ENCODE data around the gene IFNK. TPM values are rescaled to one million over a fixed set of nuclear protein-coding genes. Genes with fewer than 3 reads are reported as not detected.
"Not testable (repeated sequence)": the region's sequence is repeated elsewhere in the genome, so short reads cannot be mapped to it uniquely, and the experiment has no call there.

The IFNK gene
- total RNA-seq, 2 donors from 2014 or later: not detected

DNA sequence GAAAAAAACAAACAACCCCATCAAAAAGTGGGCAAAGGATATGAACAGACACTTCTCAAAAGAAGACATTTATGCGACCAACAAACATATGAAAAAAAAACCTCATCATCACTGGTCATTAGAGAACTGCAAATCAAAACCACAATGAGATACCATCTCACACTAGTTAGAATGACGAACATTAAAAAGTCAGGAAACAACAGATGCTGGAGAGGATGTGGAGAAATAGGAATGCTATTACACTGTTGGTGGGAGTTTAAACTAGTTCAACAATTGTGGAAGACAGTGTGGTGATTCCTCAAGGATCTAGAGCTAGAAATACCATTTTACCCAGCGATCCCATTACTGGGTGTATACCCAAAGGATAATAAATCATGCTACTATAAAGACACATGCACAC is 23.2 kb upstream of the IFNK start:
- not testable (repeated sequence) for ATAC-seq; DNase-seq (ENCODE audit: low spot score in 2 of 2); H3K9me3 Mint-ChIP-seq; H3K36me3 Mint-ChIP-seq; H3K27ac Mint-ChIP-seq

DNA sequence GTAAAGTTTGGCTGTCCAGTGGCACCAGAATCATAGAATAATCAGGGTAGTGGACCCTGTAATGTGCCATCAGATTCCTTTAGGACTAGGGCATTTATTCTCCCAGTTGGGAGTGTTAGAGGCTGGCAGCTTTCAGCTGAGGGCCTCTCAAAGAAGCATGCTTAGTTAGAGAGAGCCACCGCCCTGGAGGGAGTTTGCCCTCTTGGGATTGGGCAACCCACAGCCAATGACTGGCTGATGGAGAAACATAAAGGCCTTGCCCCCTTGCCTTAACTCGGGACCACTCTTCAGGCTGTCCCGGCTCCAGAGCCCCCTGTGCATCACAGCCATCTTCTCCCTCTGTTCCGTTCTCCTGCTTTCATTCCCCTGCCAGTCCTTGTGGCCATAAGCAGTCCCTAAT is 20.5 kb upstream of the IFNK start:
- peak overlapping the region in 1 of 2 donors; percentile 10 for H3K27ac Mint-ChIP-seq
- ATAC-seq (no peak), DNase-seq (ENCODE audit: low spot score in 2 of 2) (no peak)
- peaks cover 6 to 8% of the 10 kb centered on the region in 2 donors for H3K36me3 Mint-ChIP-seq
- peaks cover 0 to 4% of the 10 kb centered on the region in 2 donors for H3K9me3 Mint-ChIP-seq

DNA sequence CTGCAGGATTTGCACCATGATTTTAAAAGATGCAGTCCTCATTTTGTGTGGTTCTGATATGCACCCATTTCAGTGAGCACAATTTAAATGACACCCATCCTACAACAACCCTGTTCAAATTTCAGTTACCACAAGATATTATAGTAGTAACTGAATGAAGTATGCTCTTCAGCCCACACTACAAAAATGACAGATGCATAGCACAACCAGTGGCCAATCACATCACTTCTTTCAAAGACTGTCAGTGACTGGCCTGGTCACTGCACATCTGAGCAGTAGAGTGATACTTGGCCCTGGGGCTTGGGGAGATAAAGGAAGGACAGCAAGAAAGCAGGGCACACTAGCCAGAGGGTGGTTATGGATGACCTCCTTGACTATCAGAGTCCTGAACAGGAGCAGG is 19.8 kb upstream of the IFNK start:
- ATAC-seq (peak; percentile 26 to 50), DNase-seq (ENCODE audit: low spot score in 2 of 2) (no peak)
- Mint-ChIP-seq H3K36me3 (peaks cover 6 to 8% of the 10 kb centered on the region in 2 donors), H3K9me3 (peaks cover 0 to 4% of the 10 kb centered on the region in 2 donors), H3K27ac (peak overlapping the region in 1 of 2 donors; percentile 10)

DNA sequence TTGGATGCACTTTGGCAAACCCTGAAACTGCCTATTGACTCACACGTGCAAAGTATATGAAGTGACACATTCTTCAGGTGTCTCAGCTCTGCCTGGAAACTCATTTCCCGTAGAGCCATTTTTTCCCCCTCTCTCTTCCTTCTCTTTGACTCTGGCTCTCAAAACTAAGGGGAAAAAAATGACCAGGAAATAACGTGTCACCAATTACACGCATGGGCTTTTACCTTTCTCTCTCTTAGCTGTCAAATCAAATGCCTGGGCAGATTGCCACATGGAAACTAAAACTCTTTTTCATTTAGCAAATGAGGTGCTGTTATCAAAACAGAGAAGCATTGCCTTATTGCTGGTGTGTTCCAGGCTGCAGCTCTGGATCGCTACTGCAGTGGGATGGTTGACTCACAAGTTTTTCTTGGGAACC is 18.3 kb upstream of the IFNK start:
- ATAC-seq (peak; percentile 87 to 91), DNase-seq (ENCODE audit: low spot score in 2 of 2) (no peak)
- Mint-ChIP-seq H3K36me3 (peaks cover 6 to 8% of the 10 kb centered on the region in 2 donors), H3K27ac (peak overlapping the region; percentile 26 to 29), H3K9me3 (peaks cover 0 to 4% of the 10 kb centered on the region in 2 donors)

DNA sequence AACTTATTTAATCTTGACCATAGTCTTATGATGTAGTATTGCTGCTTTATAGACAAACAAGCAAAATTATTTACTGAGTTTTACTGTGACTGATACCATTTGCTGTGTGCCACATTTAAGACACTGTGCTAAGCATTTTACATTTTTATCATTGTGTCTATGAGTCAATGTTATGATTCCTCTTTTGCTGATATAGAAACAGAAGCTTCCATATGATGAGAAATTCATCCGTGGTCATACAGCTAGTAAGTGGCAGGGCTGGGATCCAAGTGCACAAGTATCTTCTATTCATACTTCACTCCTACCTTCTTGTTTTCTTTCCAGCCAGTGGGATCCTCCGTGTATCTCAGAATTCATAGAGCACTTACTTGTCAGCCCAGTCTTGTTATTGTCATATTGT is 17.1 kb upstream of the IFNK start:
- DNase-seq (ENCODE audit: low spot score in 2 of 2): no peak
- Mint-ChIP-seq H3K9me3 (peaks cover 0 to 4% of the 10 kb centered on the region in 2 donors), H3K27ac (no peak overlapping the region), H3K36me3 (peaks cover 6 to 8% of the 10 kb centered on the region in 2 donors)
- no peak for ATAC-seq

DNA sequence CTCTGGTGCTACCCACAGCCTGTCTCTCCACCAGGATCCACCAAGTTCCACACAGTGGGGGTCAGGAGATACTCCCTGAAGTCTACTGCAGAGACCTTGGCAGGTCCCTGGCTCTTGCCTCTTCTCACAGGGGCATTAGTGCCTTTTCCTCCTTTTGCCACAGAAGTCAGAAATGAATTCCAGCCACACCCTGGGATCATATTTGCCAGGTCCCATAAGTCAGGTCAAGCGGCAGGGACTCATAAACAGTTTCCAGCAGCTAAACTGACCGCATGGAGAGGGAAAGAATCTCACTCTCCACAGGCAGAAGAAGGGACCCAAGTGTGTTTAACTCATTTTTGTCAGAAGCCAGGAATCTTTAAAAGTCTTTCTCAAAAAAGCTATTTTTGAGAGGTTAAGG is 13.3 kb upstream of the IFNK start:
- DNase-seq (ENCODE audit: low spot score in 2 of 2) (no peak), ATAC-seq (no peak)
- Mint-ChIP-seq H3K9me3 (peaks cover 0 to 4% of the 10 kb centered on the region in 2 donors), H3K36me3 (peaks cover 0 to 8% of the 10 kb centered on the region in 2 donors), H3K27ac (no peak overlapping the region)

DNA sequence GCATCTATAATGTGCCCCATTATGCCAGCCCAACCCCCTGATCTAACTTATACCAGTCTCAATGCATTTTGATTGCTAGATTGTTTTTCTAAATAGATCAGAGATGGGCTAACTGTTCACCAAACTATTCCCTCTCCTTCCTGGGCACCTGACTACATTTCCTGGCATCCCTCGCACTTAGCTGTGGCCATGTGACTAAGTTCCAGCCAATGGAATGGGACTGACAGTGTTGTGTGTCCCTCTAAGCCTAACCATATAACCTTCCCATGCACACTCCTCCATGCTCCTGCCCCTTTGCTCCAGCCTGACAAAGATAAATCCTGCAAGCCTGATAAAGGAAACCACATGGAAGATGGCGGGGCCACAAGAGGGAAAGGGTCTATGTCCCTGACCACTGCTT is 12.3 kb upstream of the IFNK start:
- H3K27ac Mint-ChIP-seq: no peak overlapping the region
- H3K9me3 Mint-ChIP-seq: peaks cover 0 to 4% of the 10 kb centered on the region in 2 donors
- peaks cover 0 to 8% of the 10 kb centered on the region in 2 donors for H3K36me3 Mint-ChIP-seq
- DNase-seq (ENCODE audit: low spot score in 2 of 2) (no peak), ATAC-seq (no peak)

DNA sequence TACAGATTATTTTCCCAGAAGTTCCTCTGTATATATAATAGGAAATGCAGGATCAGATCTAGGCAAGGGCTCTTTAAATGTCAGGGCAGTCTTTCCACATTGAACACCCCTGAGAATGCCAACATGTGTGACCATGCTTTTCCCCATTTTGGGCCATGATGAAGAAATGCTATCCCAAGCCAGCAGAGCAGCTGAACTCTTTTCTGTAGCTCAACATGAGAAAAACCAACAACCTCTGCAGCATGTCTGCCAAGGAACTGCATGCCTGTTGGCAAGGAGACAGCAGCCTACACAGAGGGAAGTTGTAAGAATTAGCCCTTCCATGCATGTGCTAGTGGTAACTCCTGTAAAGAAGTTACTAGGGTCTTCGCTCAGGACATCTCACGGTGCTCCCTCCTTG is 9.5 kb upstream of the IFNK start:
- Mint-ChIP-seq H3K27ac (no peak overlapping the region), H3K36me3 (no peaks in the 10 kb centered on the region), H3K9me3 (no peaks in the 10 kb centered on the region)
- DNase-seq (ENCODE audit: low spot score in 2 of 2): no peak
- ATAC-seq: no peak

DNA sequence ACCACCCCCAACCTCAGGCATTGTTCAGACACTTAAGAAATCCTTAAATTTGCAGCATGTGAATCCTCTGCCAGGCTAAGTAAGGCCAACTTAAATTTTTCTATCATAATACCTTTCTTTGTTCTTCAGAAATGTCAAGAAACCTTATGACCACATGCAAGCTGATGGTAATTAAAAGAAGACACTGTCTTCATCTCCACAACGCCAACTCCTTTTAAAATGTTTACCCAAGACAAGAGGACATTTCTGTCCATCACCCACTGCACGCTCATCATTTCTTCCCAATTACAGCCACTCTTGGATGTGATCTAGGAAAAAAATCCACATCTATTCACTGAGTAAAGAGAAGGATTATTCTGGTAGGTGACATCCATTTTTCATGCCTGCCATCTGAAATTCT is 6.1 kb upstream of the IFNK start:
- no peak overlapping the region for H3K27ac Mint-ChIP-seq
- ATAC-seq (no peak), DNase-seq (ENCODE audit: low spot score in 2 of 2) (no peak)
- H3K9me3 Mint-ChIP-seq: no peaks in the 10 kb centered on the region
- no peaks in the 10 kb centered on the region for H3K36me3 Mint-ChIP-seq

DNA sequence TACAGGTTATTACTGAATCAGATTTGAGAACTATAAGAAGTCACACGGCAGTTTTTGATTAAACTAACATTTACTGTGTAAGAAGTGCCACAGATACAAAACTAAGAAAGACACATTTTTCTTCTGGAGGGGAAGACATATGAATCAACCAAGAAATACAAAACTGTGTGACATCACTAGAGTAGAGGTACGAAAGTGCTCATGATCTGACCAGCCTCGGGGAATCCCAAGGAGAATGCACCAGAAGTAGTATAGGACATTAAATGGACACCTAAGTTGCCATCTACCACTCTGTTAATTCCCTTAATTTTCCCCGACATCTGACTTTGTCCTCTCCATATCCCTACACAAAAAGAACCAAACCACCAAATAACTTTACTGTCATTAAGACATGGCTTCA is 5.3 kb upstream of the IFNK start:
- DNase-seq (ENCODE audit: low spot score in 2 of 2): no peak
- Mint-ChIP-seq H3K9me3 (no peaks in the 10 kb centered on the region), H3K36me3 (no peaks in the 10 kb centered on the region), H3K27ac (no peak overlapping the region)
- no peak for ATAC-seq

DNA sequence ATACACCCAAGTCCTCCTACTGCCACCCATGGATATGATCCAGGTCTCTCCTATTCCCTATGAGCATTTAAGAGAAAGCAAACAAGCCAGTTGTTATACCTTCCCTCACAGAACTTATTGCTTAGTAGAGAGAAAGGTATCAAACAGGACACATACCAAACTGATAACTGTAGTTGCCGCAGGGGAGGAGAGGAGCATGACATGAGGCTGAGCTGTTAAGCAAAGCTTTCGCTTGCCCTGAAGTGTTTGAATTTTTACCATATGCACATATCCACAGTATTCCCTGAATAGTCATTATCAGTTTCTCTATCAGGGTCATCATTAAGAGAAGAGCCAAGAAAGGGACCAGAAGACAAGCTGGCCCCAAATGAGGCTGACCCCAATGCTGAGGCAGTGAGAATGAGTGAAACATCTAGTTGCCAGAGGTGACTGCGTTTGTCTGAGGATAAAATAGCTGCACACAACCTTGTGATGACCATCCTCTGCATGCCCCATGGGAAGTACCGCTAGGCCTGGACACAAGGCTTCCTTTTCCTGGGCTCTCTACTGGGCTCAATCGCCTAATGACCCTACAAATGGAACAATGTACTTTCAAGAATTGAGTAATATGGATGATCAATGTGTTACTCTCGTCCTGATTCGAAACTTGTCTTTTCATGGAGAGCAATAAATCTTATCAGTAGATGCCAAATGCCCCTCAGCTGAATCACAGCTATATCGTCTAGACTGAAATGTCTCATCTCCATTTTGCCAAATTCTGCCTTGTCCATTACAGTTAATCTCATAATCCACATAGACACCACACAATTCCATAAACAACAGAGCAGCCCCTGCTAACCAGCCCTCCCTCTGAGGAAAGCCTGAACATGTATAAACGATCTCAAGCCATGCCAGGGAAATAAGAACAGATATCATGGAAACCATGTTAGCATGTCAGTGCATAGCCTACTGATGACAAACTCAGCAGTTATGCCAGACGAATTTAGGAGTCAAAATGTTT is 4.3 kb upstream of the IFNK start:
- DNase-seq (ENCODE audit: low spot score in 2 of 2) (no peak), ATAC-seq (no peak)
- H3K27ac Mint-ChIP-seq: no peak overlapping the region
- H3K36me3 Mint-ChIP-seq: no peaks in the 10 kb centered on the region
- H3K9me3 Mint-ChIP-seq: no peaks in the 10 kb centered on the region

DNA sequence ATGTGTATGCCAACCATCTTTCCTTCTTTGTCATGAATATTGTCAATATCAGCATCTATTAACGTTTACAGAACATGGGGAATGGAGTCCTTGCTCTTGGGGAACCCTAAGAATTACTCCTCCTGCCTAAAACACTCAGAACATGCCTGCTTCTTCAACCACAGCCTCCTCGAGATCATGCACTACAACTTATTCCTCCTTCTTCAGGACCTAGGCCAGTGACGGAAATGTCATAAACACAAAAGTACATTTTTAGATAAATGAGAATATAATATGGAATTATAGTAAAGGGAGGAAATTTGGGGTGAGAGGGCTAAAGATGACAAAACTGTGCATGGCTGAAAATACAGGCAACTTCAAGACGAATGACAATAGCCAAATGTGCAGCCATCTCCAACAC is 3.1 kb upstream of the IFNK start:
- no peak for ATAC-seq
- Mint-ChIP-seq H3K27ac (no peak overlapping the region), H3K9me3 (no peaks in the 10 kb centered on the region), H3K36me3 (no peaks in the 10 kb centered on the region)
- DNase-seq (ENCODE audit: low spot score in 2 of 2): no peak

DNA sequence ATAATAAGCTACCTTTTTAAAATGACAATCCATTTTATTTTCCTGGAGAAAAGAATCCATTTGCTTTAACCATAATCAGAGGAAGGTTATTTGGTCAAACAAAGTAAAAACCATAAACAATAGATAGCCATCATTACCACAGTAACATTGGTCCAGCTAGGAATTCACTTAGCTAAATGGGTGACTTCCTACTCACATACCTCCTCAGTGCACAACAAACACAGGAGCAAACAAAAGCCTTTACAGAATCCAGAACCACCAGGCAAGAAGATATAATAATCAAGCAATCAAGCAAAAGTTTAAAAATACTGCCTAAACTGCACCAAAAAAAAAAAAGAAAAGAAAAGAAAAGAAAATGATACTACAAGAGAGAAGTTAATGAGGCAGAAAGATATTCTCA is 949 bp upstream of the IFNK start:
- ATAC-seq (no peak), DNase-seq (ENCODE audit: low spot score in 2 of 2) (no peak)
- Mint-ChIP-seq H3K9me3 (no peaks in the 10 kb centered on the region), H3K27ac (no peak overlapping the region), H3K36me3 (peaks cover 0 to 3% of the 10 kb centered on the region in 2 donors)

DNA sequence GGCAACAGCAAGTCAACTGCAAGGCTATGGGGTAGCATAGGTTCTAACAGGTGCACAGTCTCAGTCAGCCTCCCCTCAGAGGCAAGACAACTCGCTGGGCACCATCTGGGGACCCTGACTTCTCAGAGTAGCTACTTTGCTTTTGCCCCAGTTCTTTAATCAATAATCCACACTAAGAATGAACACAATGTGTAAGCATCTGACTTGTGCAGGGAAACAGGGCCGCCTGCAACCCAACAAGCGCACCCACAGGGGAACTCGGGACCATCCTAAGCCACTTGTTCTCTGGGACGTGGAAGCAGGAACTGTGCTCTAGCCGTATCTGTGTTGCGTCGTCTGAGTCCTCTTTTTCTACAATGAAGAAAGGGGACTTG is 3.6 kb downstream of the IFNK start:
- Mint-ChIP-seq H3K9me3 (no peaks in the 10 kb centered on the region), H3K27ac (peak overlapping the region in 1 of 2 donors; percentile 82), H3K36me3 (peaks cover 0 to 5% of the 10 kb centered on the region in 2 donors)
- no peak for DNase-seq (ENCODE audit: low spot score in 2 of 2)
- ATAC-seq: no peak

DNA sequence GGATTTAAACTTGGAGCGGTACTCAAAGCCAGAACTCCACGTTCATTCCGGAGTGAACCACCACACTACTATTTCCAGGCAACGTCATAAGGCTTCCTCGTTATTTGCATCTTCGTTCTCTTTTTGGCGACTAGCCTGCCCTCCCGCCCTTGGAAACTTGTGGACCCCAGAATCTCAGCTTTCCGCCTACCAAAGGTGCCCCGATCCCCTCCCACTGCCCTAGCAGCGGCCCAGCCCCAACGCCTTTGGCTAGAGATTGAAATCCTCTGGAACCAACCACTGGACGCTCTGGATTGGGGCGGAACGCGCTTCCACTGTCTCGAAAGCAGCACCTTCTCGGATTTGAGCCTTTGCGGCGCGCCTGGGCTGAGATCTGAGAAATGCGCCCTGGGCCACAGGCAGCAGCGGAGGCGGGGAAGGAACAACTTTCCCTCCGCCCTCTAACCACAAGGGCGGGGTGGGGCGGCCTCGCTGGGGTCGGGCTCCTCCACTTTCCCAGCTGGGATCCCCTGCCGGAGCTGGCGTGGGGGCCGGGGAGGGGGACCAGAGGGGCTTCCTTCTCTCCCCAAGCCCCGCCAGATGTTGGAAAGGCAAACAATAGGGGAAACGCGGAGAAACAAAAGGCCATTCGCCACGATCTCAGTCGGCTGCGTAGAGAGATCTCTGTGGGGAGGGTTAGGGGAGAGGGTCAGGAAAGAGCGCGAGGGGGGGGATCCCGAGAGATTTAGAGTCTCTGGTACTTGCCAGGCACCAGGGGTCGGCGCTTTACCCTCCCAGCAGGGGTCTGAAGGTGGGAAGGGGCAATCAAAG is 4.2 kb downstream of the IFNK start:
- Mint-ChIP-seq H3K27ac (peak overlapping the region; percentile 77 to 82), H3K36me3 (peaks cover 0 to 5% of the 10 kb centered on the region in 2 donors), H3K9me3 (no peaks in the 10 kb centered on the region)
- ATAC-seq (peak; percentile 49 to 64), DNase-seq (ENCODE audit: low spot score in 2 of 2) (peak; percentile 62 to 80)

DNA sequence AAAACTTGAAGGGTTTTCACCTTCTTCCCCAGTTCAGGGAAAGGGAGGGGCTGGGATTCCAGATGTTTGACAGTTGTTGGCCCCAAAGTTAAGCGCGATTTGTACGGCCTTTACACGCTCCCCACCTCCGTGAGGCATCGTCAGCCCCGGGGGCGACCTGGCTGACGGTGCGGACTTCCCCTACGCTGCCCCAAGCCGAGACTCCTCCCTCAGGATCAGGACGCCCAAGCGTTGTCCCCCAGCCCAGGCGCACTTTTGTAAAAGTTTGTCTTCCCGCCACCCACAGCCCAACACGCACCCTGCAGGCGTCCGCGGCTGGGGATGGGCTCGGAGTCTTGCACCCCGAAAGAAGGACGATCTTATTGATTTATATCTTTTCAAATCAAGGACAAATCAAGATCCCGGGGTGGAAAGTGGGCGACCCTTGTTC is 4.8 kb downstream of the IFNK start:
- ATAC-seq (peak; percentile 63 to 86), DNase-seq (ENCODE audit: low spot score in 2 of 2) (peak; percentile 54 to 82)
- H3K36me3 Mint-ChIP-seq: peaks cover 0 to 5% of the 10 kb centered on the region in 2 donors
- H3K9me3 Mint-ChIP-seq: no peaks in the 10 kb centered on the region
- H3K27ac Mint-ChIP-seq: peak overlapping the region; percentile 77 to 82

Measured in activated naive CD4-positive, alpha-beta T cell treated with anti-CD3 and anti-CD28 coated beads, Interleukin-2, amount 50 U/mL, for 72 hours (primary cell).